Neural progenitor cell (in vitro differentiated cells): ENCODE data around the gene TOP2A.

Experiments used
- EZH2 ChIP-seq: fragments of 200-600 bp; sonication (generic); IDR thresholded peaks from 2 replicates; pipeline ENCODE4 v1.6.1; 2017; ENCODE audit warnings: antibody characterized with exemption, mild to moderate bottlenecking, moderate library complexity
- EZH2phosphoT487 ChIP-seq: fragments of 200-600 bp; sonication (generic); IDR thresholded peaks from 2 replicates; pipeline ENCODE4 v1.6.1; 2017; ENCODE audit warnings: antibody characterized with exemption
- TF ChIP-seq, protein P1 (sequence below): fragments of 200-600 bp; sonication (generic); IDR thresholded peaks from 2 replicates; pipeline ENCODE4 v1.5.1; 2017; ENCODE audit warnings: antibody characterized with exemption, mild to moderate bottlenecking

GRCh38 chr17:40347319-40348135 lies 70.2 kb downstream of the TOP2A start:
- TF ChIP-seq, protein P1, sequence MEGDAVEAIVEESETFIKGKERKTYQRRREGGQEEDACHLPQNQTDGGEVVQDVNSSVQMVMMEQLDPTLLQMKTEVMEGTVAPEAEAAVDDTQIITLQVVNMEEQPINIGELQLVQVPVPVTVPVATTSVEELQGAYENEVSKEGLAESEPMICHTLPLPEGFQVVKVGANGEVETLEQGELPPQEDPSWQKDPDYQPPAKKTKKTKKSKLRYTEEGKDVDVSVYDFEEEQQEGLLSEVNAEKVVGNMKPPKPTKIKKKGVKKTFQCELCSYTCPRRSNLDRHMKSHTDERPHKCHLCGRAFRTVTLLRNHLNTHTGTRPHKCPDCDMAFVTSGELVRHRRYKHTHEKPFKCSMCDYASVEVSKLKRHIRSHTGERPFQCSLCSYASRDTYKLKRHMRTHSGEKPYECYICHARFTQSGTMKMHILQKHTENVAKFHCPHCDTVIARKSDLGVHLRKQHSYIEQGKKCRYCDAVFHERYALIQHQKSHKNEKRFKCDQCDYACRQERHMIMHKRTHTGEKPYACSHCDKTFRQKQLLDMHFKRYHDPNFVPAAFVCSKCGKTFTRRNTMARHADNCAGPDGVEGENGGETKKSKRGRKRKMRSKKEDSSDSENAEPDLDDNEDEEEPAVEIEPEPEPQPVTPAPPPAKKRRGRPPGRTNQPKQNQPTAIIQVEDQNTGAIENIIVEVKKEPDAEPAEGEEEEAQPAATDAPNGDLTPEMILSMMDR = no peak
- TF ChIP-seq EZH2 = no peak
- no peak for TF ChIP-seq EZH2phosphoT487
